ENCODE results near the gene SH3TC1. TPM values are rescaled to one million over a fixed set of nuclear protein-coding genes. Genes with fewer than 3 reads are reported as not detected.

Gene SH3TC1
- total RNA-seq, 4 donors from 2014 or later, result 13.7 to 18.7 (median 15.2) TPM

DNA sequence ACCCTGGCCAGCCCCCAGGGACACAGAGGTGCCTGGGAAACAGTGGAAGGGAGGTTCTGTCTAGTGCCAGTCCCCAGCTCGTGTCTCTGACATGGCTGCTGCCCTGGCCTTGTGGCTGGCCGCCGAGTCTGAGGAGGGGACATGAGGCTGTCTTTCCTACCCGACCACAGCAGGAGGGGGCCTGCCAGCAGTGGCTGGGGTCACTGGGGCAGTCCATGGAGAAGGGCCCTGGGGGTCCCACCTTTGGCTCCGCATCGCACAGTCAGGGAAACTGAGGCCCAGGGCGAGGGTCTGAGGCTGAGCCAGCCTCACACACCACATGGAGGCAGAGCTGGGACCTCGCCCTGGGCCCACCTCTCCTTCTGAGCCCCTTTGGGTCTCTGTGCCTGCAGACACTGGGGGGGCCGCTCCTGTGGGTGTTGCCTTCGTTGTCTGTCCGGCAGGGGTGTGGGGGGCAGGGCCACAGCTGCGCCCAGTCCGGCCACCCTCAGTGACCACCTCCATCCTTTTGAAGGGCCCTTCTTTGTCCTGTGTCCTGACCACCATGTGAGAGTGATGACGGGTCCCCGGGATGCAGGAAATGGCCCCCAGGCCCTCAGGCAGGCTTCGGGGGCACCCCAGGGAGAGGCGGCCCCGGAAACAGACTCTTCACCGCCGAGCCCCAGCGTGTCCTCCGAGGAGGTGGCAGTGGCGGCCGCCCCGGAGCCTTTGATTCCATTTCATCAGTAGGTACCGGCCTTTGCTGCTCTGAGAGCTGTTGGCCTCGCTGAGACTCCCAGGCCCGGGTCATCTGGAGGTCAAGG is 17.6 kb downstream of the SH3TC1 start:
- H3K4me3 ChIP-seq, result no peak overlapping the region
- no peak for TF ChIP-seq POLR2A (IDR thresholded peaks at IDR 0.05; ENCODE audit: low read depth)
- no peak for TF ChIP-seq POLR2AphosphoS5 (IDR thresholded peaks at IDR 0.05)
- TF ChIP-seq, protein P1, sequence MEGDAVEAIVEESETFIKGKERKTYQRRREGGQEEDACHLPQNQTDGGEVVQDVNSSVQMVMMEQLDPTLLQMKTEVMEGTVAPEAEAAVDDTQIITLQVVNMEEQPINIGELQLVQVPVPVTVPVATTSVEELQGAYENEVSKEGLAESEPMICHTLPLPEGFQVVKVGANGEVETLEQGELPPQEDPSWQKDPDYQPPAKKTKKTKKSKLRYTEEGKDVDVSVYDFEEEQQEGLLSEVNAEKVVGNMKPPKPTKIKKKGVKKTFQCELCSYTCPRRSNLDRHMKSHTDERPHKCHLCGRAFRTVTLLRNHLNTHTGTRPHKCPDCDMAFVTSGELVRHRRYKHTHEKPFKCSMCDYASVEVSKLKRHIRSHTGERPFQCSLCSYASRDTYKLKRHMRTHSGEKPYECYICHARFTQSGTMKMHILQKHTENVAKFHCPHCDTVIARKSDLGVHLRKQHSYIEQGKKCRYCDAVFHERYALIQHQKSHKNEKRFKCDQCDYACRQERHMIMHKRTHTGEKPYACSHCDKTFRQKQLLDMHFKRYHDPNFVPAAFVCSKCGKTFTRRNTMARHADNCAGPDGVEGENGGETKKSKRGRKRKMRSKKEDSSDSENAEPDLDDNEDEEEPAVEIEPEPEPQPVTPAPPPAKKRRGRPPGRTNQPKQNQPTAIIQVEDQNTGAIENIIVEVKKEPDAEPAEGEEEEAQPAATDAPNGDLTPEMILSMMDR (IDR thresholded peaks at IDR 0.05), result no peak
- no peak for TF ChIP-seq EP300 (IDR thresholded peaks at IDR 0.05)
- DNase-seq (ENCODE audit: extremely low spot score), result no peak
- peaks cover 0 to 65% (median 35%) of the 10 kb centered on the region in 4 donors for H3K36me3 ChIP-seq
- no peaks in the 10 kb centered on the region for H3K27me3 ChIP-seq
- H3K27ac ChIP-seq (replicated peaks in 1 of 4), result no peak overlapping the region
- WGBS, result 95% methylated on average over 16 of the region's 28 CpGs
- intact Hi-C loops (cut with DNase I), result no loop called here
- H3K4me1 ChIP-seq, result peaks cover 11 to 17% (median 14%) of the 10 kb centered on the region in 4 donors
- no peaks in the 10 kb centered on the region for H3K9me3 ChIP-seq

DNA sequence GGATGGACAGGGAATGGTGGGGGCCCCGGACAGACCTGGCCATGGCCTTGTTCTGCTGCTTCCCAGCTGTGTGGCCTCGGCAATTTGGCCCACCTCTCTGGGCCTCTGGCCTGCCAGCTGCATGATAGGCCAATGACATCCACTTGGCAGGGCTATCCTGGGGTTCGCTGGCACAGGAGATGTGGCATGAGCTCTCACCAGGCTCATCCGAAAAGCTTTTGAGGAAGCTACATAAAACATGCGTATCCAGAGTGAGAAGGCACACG is 18.1 kb downstream of the SH3TC1 start:
- no peak for DNase-seq (ENCODE audit: extremely low spot score)
- Histone ChIP-seq H3K4me3 (no peak overlapping the region), H3K27ac (replicated peaks in 1 of 4) (no peak overlapping the region), H3K9me3 (no peaks in the 10 kb centered on the region), H3K4me1 (peaks cover 14 to 22% (median 16%) of the 10 kb centered on the region in 4 donors), H3K36me3 (peaks cover 0 to 69% (median 35%) of the 10 kb centered on the region in 4 donors), H3K27me3 (no peaks in the 10 kb centered on the region)
- 100% methylated on average over 4 of the region's 6 CpGs for WGBS
- intact Hi-C loops (cut with DNase I), result no loop called here
- TF ChIP-seq EP300 (IDR thresholded peaks at IDR 0.05), result no peak
- no peak for TF ChIP-seq POLR2A (IDR thresholded peaks at IDR 0.05; ENCODE audit: low read depth)
- TF ChIP-seq, protein P1 (IDR thresholded peaks at IDR 0.05), result no peak
- no peak for TF ChIP-seq POLR2AphosphoS5 (IDR thresholded peaks at IDR 0.05)

DNA sequence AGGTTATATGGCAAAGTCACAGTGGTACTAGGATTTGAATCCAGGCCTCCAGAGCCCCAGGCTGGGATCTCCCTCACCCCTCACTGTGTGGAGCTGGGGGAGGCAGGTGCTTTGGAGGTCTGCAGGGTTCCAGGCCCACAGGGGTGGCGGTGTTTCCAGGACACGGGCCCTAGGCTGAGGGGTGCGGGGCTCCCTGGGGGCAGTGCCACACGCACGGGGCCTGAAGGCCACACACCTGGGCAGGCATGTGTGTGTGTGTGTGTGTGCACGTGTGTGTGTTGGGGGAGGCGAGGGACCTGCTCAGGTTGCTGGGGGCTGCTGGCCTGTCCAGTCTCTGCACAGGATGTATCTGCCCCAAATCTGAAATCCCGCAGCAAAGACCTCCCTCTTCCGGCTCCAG is 18.8 kb downstream of the SH3TC1 start:
- Histone ChIP-seq H3K27me3 (no peaks in the 10 kb centered on the region), H3K36me3 (peaks cover 0 to 69% (median 32%) of the 10 kb centered on the region in 4 donors), H3K4me3 (no peak overlapping the region), H3K9me3 (no peaks in the 10 kb centered on the region), H3K4me1 (peaks cover 14 to 22% (median 16%) of the 10 kb centered on the region in 4 donors), H3K27ac (replicated peaks in 1 of 4) (no peak overlapping the region)
- TF ChIP-seq, protein P1 (IDR thresholded peaks at IDR 0.05), result no peak
- TF ChIP-seq POLR2AphosphoS5 (IDR thresholded peaks at IDR 0.05) (no peak), EP300 (IDR thresholded peaks at IDR 0.05) (no peak)
- WGBS, result 100% methylated on average over 4 of the region's 9 CpGs
- DNase-seq (ENCODE audit: extremely low spot score), result no peak
- intact Hi-C loops (cut with DNase I), result no loop called here

DNA sequence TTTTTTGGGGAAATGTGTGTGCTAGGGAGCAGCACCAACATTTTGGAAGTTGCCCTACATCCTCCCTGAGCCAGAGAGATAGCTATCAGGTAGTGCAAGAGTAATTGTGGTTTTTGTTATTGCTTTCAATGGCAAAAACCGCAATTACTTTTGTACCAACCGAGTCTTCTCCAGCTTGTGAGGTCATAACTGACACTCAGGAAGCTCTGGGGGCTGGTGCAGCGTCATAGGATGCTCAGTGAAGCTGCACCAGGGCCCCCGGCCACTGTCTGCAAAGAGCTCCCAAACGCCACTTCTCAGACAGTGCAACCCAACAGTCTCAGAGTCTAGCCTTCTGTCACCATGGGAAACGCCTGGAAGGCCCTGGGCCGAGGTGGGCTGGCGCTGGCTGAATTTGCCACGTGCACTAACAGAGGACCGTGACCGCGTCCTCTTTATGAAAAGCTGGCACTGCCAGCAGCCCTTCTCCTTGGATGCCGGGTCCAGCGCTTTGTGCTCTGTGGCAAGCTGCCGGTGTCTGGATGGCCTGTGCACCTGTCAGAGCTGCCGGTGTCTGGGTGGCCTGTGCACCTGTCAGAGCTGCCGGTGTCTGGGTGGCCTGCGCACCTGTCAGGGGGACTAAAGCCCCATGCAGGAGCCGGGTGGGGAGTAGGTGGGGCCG is 19.4 kb downstream of the SH3TC1 start:
- Histone ChIP-seq H3K4me3 (no peak overlapping the region), H3K4me1 (peaks cover 14 to 22% (median 16%) of the 10 kb centered on the region in 4 donors), H3K27me3 (no peaks in the 10 kb centered on the region), H3K9me3 (no peaks in the 10 kb centered on the region), H3K27ac (replicated peaks in 1 of 4) (no peak overlapping the region), H3K36me3 (peaks cover 0 to 71% (median 34%) of the 10 kb centered on the region in 4 donors)
- TF ChIP-seq EP300 (IDR thresholded peaks at IDR 0.05) (no peak), POLR2AphosphoS5 (IDR thresholded peaks at IDR 0.05) (no peak), POLR2A (IDR thresholded peaks at IDR 0.05; ENCODE audit: low read depth) (no peak)
- TF ChIP-seq, protein P1 (IDR thresholded peaks at IDR 0.05), result no peak
- WGBS, result 95% methylated on average over 11 of the region's 20 CpGs
- DNase-seq (ENCODE audit: extremely low spot score), result no peak
- intact Hi-C loops (cut with DNase I), result no loop called here

All from esophagus muscularis mucosa (tissue), 4 donors.